Left hindlimb (tissue), 1 donor: ENCODE results near the gene CAMTA1.
A peak's percentile ranks its signal among the peaks of the same experiment; 100 is the strongest.
"Not testable (repeated sequence)": the region's sequence is repeated elsewhere in the genome, so short reads cannot be mapped to it uniquely, and the experiment has no call there.

Experiments used
- DNase-seq: peaks from one replicate; pipeline ENCODE4 v3.0.0-alpha.2; 2018

The CAMTA1 gene

GRCh38 chr1:7589080-7589735, 804.0 kb downstream of the CAMTA1 start:
- no peak for DNase-seq

GRCh38 chr1:7589774-7590425, 804.6 kb downstream of the CAMTA1 start:
- DNase-seq: no peak

- DNase-seq: no peak
Measured at GRCh38 chr1:7590426-7590790, 805.2 kb downstream of the CAMTA1 start.

GRCh38 chr1:7591565-7591964, 806.3 kb downstream of the CAMTA1 start:
- no peak for DNase-seq

- no peak for DNase-seq
Measured at GRCh38 chr1:7592120-7592798, 807.0 kb downstream of the CAMTA1 start.

GRCh38 chr1:7594002-7594713, 808.9 kb downstream of the CAMTA1 start:
- DNase-seq: no peak

- DNase-seq: no peak
Measured at GRCh38 chr1:7594714-7595295, 809.6 kb downstream of the CAMTA1 start.

GRCh38 chr1:7595336-7595735, 810.1 kb downstream of the CAMTA1 start:
- DNase-seq: no peak

GRCh38 chr1:7596126-7596965, 811.1 kb downstream of the CAMTA1 start:
- DNase-seq: peak; percentile 8

GRCh38 chr1:7598058-7598457, 812.8 kb downstream of the CAMTA1 start:
- DNase-seq: not testable (repeated sequence)

- not testable (repeated sequence) for DNase-seq
Measured at GRCh38 chr1:7604906-7605305, 819.7 kb downstream of the CAMTA1 start.

GRCh38 chr1:7606096-7606495, 820.8 kb downstream of the CAMTA1 start:
- no peak for DNase-seq

GRCh38 chr1:7607097-7607496, 821.8 kb downstream of the CAMTA1 start:
- no peak for DNase-seq

GRCh38 chr1:7608628-7609305, 823.5 kb downstream of the CAMTA1 start:
- no peak for DNase-seq

GRCh38 chr1:7609311-7609994, 824.2 kb downstream of the CAMTA1 start:
- DNase-seq: no peak

- DNase-seq: no peak
Measured at GRCh38 chr1:7610106-7610731, 825.0 kb downstream of the CAMTA1 start.

- no peak for DNase-seq
Measured at GRCh38 chr1:7610936-7611335, 825.7 kb downstream of the CAMTA1 start.

- no peak for DNase-seq
Measured at GRCh38 chr1:7611421-7612010, 826.3 kb downstream of the CAMTA1 start.

GRCh38 chr1:7613106-7613850, 828.0 kb downstream of the CAMTA1 start:
- DNase-seq: no peak
